ENCODE data around the gene MRC1. TPM values are rescaled to one million over a fixed set of nuclear protein-coding genes. Genes with fewer than 3 reads are reported as not detected.

MRC1 gene
- total RNA-seq, 1 donor from 2014 or later: 18.9 TPM

GRCh38 chr10:17831896-17832295 lies 22.7 kb downstream of the MRC1 start:
- Histone ChIP-seq H3K27me3 (ENCODE audit: low read depth) (peaks cover 12% of the 10 kb centered on the region), H3K9me3 (replicated peaks) (no peaks in the 10 kb centered on the region), H3K36me3 (no peaks in the 10 kb centered on the region), H3K4me3 (no peak overlapping the region), H3K4me1 (peaks cover 6% of the 10 kb centered on the region), H3K27ac (replicated peaks) (no peak overlapping the region)
- DNase-seq: no peak
- no peak for TF ChIP-seq CTCF (IDR thresholded peaks at IDR 0.05; ENCODE audit: borderline replicate concordance)
- intact Hi-C loops (cut with micrococcal nuclease): no loop called here

DNA sequence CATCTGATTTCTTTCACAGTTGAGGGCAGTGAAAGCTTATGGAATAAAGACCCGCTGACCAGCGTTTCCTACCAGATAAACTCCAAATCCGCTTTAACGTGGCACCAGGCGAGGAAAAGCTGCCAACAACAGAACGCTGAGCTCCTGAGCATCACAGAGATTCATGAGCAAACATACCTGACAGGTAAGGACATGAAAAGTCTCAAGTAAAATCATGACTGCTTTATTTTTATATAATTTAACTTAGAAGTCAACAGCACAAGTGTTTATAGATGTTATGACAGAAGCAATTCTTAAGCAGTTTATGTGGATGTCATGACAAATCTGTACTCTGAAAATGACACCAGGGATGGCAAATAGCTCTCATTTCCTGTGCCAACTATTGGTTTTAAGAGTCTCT lies 24.5 kb downstream of the MRC1 start:
- Histone ChIP-seq H3K9me3 (replicated peaks) (no peaks in the 10 kb centered on the region), H3K27ac (replicated peaks) (no peak overlapping the region), H3K4me3 (no peak overlapping the region), H3K4me1 (peaks cover 12% of the 10 kb centered on the region), H3K36me3 (no peaks in the 10 kb centered on the region), H3K27me3 (ENCODE audit: low read depth) (peaks cover 12% of the 10 kb centered on the region)
- no peak for DNase-seq
- TF ChIP-seq CTCF (IDR thresholded peaks at IDR 0.05; ENCODE audit: borderline replicate concordance): no peak
- intact Hi-C loops (cut with micrococcal nuclease): no loop called here

DNA sequence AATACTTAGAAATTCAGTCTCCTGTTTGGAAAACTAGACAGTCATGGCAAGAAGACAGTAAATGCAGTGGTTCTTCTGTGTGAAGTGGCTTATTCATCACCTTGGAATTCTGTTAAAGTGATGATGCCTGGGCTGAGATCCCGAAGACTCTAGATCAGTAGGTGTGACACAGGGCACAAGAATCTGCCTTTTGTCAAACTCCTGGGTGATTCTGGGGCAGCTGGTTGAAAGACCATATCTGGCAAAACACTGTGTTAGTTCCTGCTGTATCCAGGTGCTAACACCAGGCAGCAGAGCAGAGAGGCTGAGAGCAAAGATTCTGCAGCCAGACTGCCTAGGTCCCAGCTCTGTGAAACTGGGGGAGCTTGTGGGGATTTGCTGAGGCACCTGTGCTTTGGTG lies 26.5 kb downstream of the MRC1 start:
- no peak for DNase-seq
- Histone ChIP-seq H3K36me3 (no peaks in the 10 kb centered on the region), H3K4me3 (no peak overlapping the region), H3K27me3 (ENCODE audit: low read depth) (peaks cover 12% of the 10 kb centered on the region), H3K4me1 (peaks cover 12% of the 10 kb centered on the region), H3K27ac (replicated peaks) (no peak overlapping the region), H3K9me3 (replicated peaks) (no peaks in the 10 kb centered on the region)
- TF ChIP-seq CTCF (IDR thresholded peaks at IDR 0.05; ENCODE audit: borderline replicate concordance): no peak
- intact Hi-C loops (cut with micrococcal nuclease): no loop called here

GRCh38 chr10:17836942-17837341 lies 27.8 kb downstream of the MRC1 start:
- peak; percentile 18 for DNase-seq
- no peak for TF ChIP-seq CTCF (IDR thresholded peaks at IDR 0.05; ENCODE audit: borderline replicate concordance)
- Histone ChIP-seq H3K9me3 (replicated peaks) (no peaks in the 10 kb centered on the region), H3K36me3 (no peaks in the 10 kb centered on the region), H3K27me3 (ENCODE audit: low read depth) (peaks cover 12% of the 10 kb centered on the region), H3K4me3 (peak overlapping the region; percentile 52), H3K27ac (replicated peaks) (no peak overlapping the region), H3K4me1 (peaks cover 12% of the 10 kb centered on the region)
- intact Hi-C loops (cut with micrococcal nuclease): no loop called here

- intact Hi-C loops (cut with micrococcal nuclease): no loop called here
- Histone ChIP-seq H3K36me3 (no peaks in the 10 kb centered on the region), H3K4me1 (peaks cover 12% of the 10 kb centered on the region), H3K27me3 (ENCODE audit: low read depth) (peaks cover 12% of the 10 kb centered on the region), H3K27ac (replicated peaks) (no peak overlapping the region), H3K9me3 (replicated peaks) (no peaks in the 10 kb centered on the region), H3K4me3 (no peak overlapping the region)
- DNase-seq: no peak
- no peak for TF ChIP-seq CTCF (IDR thresholded peaks at IDR 0.05; ENCODE audit: borderline replicate concordance)
Observed at GRCh38 chr10:17838080-17838648, 29.0 kb downstream of the MRC1 start.
